Skeletal muscle satellite cell (primary cell): ENCODE measurements around the gene PRKN.

Source experiments
- H3K27me3 ChIP-seq: 2 replicates; pipeline ENCODE4 v1.7.0; 2013; ENCODE audit warnings: low read length; ENCODE audit not compliant: control insufficient read depth, insufficient read depth
- H3K36me3 ChIP-seq: 2 replicates; pipeline ENCODE4 v1.7.0; 2013; ENCODE audit warnings: mild to moderate bottlenecking, control low read depth, low read length; ENCODE audit not compliant: insufficient read depth
- H3K4me1 ChIP-seq: 2 replicates; pipeline ENCODE4 v1.7.0; 2013; ENCODE audit warnings: low read length; ENCODE audit not compliant: control insufficient read depth, insufficient read depth
- H3K4me2 ChIP-seq: 2 replicates; pipeline ENCODE4 v1.7.0; 2013; ENCODE audit warnings: mild to moderate bottlenecking, low read length
- H3K4me3 ChIP-seq: 2 replicates; pipeline ENCODE4 v1.7.0; 2013; ENCODE audit warnings: low read length
- H3K9ac ChIP-seq: 2 replicates; pipeline ENCODE4 v1.7.0; 2013; ENCODE audit warnings: mild to moderate bottlenecking, low read depth, low read length, moderate library complexity
- H3K9me3 ChIP-seq: replicated peaks from 2 replicates; pipeline ENCODE4 v1.7.0; 2013; ENCODE audit warnings: mild to moderate bottlenecking, control low read depth, low read length

Gene PRKN

DNA sequence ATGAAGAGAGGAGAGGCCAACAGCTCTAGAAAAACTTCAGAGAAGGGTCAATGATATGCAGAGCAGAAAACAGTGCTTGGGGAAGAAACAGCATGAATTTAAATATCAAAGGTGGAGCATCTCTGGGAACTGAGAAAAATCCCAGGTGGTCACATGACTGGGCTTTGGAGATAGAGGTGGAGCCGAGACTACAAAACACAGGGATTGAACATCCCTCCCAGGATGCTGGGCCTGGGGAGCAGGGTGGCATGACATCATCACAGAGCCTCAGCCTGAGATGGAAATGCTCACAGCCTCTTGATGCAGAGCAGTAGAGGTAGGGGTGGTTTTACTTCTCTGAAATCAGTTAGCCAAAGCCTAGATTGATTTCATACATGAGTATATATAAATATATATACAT lies 529.5 kb downstream of the PRKN start:
- H3K9me3 ChIP-seq, result no peaks in the 10 kb centered on the region
- no peak overlapping the region for H3K9ac ChIP-seq
- H3K4me3 ChIP-seq, result no peak overlapping the region
- no peaks in the 10 kb centered on the region for H3K36me3 ChIP-seq
- no peaks in the 10 kb centered on the region for H3K27me3 ChIP-seq
- H3K4me2 ChIP-seq, result no peak overlapping the region
- no peaks in the 10 kb centered on the region for H3K4me1 ChIP-seq

DNA sequence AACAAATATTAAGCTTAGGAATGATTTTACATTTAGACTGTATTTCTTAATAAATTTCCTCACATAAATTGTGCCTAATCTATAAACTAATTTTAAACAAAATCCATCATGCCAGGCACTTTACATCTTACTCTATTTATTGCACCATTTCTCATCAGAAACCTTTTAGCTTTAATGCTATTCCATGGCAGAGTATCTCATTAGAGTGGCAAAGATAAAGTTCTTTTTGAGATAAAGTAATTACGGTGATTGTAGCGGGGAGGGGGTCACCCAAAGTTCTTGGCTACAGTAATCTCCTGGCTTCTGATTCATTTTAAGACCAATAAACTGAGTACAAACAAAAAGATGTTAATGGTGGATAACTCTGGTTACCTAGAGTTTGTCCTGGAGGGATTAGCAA lies 532.1 kb downstream of the PRKN start:
- no peaks in the 10 kb centered on the region for H3K27me3 ChIP-seq
- H3K4me3 ChIP-seq, result no peak overlapping the region
- H3K36me3 ChIP-seq, result no peaks in the 10 kb centered on the region
- no peak overlapping the region for H3K9ac ChIP-seq
- H3K4me2 ChIP-seq, result no peak overlapping the region
- no peaks in the 10 kb centered on the region for H3K4me1 ChIP-seq
- no peaks in the 10 kb centered on the region for H3K9me3 ChIP-seq

DNA sequence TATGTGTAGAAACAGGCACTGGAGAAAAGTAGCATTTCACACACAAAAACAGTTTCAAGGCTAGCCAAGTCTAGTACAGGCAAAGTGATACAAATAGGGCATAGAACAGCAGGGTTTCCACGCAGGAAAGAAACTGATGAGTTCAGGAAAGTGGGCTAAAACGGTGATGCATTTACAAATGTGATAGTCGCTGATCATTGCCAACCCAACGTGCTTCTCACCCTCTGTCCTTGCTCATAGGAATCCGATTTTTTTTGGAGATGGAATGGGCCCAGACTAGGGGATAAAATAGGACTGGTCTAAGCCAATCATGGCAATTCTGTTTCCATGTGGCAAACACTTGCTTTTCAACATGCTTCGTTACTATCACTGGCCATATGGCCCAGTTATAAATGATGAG lies 536.6 kb downstream of the PRKN start:
- H3K4me1 ChIP-seq, result no peaks in the 10 kb centered on the region
- no peaks in the 10 kb centered on the region for H3K9me3 ChIP-seq
- H3K4me3 ChIP-seq, result no peak overlapping the region
- no peak overlapping the region for H3K4me2 ChIP-seq
- H3K27me3 ChIP-seq, result no peaks in the 10 kb centered on the region
- no peaks in the 10 kb centered on the region for H3K36me3 ChIP-seq
- H3K9ac ChIP-seq, result no peak overlapping the region

DNA sequence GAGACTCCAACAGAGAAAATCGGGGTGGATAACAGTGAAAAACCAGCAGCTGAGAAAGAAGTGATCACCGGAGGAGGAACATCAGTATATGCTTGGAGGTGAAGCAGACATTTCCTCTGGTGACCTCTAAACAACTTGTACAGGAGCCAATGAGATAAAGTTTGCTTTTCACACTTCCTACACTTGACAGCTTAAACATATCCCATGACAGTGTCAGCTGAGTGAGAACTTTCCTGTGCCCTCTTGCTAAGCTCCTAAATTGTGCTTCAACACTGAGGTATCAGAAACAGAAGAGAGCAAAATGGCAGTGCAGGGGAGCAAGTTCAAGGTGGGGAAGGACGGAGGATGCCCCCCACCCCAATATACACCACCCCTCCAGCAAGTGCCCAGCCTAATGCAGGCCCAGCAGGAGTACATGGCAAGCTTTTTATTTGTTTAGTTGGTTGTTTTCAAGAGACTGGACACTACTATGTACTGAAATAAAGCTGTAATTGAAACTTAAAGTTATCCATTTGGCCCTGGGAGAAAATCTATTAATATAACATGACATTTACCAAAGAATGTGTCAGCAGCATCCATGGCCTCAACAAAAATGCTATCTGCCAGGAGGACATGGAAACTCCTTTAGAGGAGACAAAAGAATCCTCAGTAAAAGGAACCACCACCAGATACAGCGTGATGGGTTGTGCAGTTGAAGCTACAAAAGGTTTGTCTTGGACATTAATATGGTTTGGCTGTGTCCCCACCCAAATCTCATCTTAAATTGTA lies 540.2 kb downstream of the PRKN start:
- Histone ChIP-seq H3K36me3 (no peaks in the 10 kb centered on the region), H3K9me3 (no peaks in the 10 kb centered on the region), H3K4me3 (no peak overlapping the region), H3K27me3 (no peaks in the 10 kb centered on the region), H3K9ac (no peak overlapping the region), H3K4me1 (no peaks in the 10 kb centered on the region), H3K4me2 (no peak overlapping the region)

DNA sequence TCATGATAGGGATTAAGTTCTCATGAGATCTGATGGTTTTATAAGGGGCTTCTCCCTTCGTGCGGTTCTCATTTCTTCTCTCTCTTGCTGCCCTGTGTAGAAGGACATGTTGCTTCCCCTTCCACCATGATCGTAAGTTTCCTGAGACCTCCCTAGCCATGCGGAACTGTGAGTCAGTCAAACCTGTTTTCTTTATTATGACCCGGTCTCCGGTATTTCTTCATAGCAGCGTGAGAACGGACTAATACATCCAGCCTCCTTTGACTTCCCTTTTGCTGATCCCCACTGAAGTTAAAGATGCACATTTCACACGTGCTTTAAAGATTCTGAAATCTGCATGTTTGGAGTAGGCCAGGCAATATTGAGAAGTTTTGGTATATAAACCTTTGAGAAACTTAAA lies 543.1 kb downstream of the PRKN start:
- no peak overlapping the region for H3K4me3 ChIP-seq
- no peaks in the 10 kb centered on the region for H3K36me3 ChIP-seq
- H3K9ac ChIP-seq, result no peak overlapping the region
- H3K4me1 ChIP-seq, result peaks cover 9% of the 10 kb centered on the region
- H3K4me2 ChIP-seq, result no peak overlapping the region
- no peaks in the 10 kb centered on the region for H3K27me3 ChIP-seq
- no peaks in the 10 kb centered on the region for H3K9me3 ChIP-seq

DNA sequence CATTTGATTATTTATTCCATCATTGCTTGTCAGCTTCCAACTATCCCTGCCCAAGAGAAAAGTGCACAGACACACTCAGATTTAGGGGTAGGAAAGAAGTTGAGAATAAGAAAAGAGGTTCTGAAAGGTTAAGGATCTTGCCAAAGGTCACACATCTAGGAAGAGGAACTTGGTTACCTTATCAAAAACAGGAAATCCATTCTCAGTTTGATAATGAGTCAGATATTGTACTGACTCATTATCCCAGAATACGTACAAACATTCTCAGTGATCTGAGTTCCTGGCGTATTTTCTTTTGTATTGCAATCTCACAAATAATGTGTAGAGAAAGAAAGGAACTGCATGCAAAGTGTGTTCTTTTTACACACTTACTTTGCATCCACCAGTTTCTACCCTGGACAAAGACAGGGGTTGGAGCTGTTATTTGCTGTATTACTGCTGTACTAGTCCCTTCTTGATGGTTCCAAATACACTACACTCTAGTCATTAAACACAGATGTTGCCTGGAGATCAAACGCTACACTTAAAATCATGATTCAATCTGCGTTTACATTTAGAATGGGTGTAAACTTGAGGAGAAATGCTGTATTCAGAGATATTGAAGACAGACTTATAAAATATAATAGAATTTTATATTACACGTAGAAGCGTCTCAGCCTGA lies 545.7 kb downstream of the PRKN start:
- H3K4me1 ChIP-seq, result peaks cover 9% of the 10 kb centered on the region
- no peaks in the 10 kb centered on the region for H3K36me3 ChIP-seq
- H3K4me2 ChIP-seq, result no peak overlapping the region
- H3K9ac ChIP-seq, result no peak overlapping the region
- H3K27me3 ChIP-seq, result no peaks in the 10 kb centered on the region
- no peaks in the 10 kb centered on the region for H3K9me3 ChIP-seq
- no peak overlapping the region for H3K4me3 ChIP-seq

DNA sequence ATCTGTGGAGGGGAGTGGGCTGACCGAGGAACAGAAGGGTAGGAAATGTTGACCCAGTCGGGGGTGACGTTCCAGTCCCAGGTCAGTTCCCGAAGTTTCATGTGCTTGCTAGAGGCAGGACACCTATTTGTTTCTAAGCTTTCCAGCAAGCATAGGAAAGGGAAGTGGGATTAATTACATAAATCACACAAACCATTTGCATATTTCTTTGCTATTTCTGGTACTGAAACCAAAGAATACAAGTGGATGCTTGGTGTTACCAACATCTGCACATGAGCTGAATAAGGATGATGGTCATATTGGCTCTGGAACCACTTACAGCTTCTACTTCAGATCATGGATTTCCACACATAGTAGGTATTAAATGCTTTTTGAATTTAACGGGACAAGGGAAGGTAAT lies 546.5 kb downstream of the PRKN start:
- no peaks in the 10 kb centered on the region for H3K36me3 ChIP-seq
- H3K27me3 ChIP-seq, result no peaks in the 10 kb centered on the region
- no peak overlapping the region for H3K4me2 ChIP-seq
- peaks cover 9% of the 10 kb centered on the region for H3K4me1 ChIP-seq
- H3K9ac ChIP-seq, result no peak overlapping the region
- no peak overlapping the region for H3K4me3 ChIP-seq
- no peaks in the 10 kb centered on the region for H3K9me3 ChIP-seq

DNA sequence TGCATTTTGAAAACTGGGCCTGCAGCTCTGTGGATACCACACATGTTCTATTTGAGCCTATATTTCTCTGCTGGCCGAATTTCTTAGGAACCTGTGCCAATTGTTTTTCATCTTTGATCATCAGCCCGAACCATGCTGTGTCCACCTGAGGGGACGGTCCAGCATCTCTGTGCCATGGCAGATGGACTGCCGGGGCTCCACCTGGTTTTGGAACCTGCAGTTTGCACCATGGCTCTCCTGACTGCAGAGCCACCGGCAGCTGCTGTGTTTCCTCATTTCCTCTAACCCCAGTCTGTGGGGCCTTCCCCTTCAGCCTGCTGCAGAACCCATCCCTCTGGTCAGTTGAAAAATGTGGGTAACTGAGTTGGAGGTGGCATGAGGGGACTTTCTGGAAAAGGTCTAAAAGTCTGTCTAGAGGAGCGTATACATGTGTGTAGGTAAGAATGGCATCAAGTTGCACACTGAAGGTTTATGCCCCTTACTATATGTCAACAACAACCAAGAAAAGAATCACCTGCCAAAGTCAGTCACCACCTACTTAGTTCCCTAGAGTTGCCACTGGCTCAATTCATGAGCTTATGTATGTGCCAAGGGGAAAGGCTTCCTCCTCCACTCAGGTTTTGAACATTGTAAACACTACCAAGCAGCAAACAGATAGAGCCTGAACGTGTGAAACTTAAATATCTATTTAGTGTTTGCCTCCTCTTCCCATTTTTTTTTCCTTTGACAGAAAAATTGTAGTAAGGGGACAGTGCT lies 548.2 kb downstream of the PRKN start:
- H3K4me2 ChIP-seq, result no peak overlapping the region
- no peak overlapping the region for H3K4me3 ChIP-seq
- no peak overlapping the region for H3K9ac ChIP-seq
- H3K36me3 ChIP-seq, result no peaks in the 10 kb centered on the region
- H3K4me1 ChIP-seq, result peaks cover 9% of the 10 kb centered on the region
- H3K9me3 ChIP-seq, result no peaks in the 10 kb centered on the region
- no peaks in the 10 kb centered on the region for H3K27me3 ChIP-seq

DNA sequence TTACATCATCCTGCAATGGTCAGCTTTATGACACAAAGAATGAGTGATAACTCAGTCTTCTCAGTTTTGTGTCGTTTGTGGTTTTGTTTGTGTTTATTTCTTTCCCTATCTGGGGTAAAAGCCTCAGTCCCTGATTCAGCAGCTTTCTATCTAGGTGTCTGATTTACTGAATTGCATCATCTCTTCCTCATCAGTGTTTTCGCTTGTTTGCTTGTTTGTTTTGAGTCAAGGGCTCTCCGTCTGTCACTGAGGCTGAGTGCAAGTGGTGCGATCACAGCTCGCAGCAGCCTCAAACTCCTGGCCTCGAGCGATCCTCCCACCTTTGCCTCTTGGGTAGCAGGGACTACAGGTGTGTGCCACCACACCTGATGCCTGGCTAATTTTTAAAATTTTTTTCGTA lies 548.9 kb downstream of the PRKN start:
- H3K27me3 ChIP-seq, result no peaks in the 10 kb centered on the region
- H3K4me1 ChIP-seq, result peaks cover 9% of the 10 kb centered on the region
- H3K9ac ChIP-seq, result no peak overlapping the region
- no peaks in the 10 kb centered on the region for H3K9me3 ChIP-seq
- no peak overlapping the region for H3K4me2 ChIP-seq
- no peak overlapping the region for H3K4me3 ChIP-seq
- H3K36me3 ChIP-seq, result no peaks in the 10 kb centered on the region

DNA sequence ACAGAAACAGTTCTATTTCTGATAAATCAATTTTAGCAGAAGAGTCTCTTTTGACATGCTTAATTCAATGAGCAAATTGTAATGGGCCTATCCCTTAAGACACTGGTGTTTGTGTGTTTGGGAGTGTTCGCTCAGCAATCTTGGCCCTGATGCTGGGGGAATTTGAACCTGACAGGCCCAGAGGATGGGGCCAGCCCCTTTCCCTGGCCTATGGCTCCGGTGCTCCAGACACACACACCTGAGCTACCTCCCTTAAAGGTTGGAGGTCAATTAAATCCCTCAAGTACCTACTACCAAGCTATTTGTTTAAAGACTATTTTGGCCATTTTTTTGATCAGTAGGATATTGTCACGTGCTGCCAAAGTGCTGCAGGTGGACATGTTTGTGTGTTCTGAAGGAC lies 549.3 kb downstream of the PRKN start:
- no peak overlapping the region for H3K4me2 ChIP-seq
- H3K9ac ChIP-seq, result no peak overlapping the region
- H3K9me3 ChIP-seq, result no peaks in the 10 kb centered on the region
- H3K4me3 ChIP-seq, result no peak overlapping the region
- H3K27me3 ChIP-seq, result no peaks in the 10 kb centered on the region
- peaks cover 9% of the 10 kb centered on the region for H3K4me1 ChIP-seq
- H3K36me3 ChIP-seq, result no peaks in the 10 kb centered on the region

DNA sequence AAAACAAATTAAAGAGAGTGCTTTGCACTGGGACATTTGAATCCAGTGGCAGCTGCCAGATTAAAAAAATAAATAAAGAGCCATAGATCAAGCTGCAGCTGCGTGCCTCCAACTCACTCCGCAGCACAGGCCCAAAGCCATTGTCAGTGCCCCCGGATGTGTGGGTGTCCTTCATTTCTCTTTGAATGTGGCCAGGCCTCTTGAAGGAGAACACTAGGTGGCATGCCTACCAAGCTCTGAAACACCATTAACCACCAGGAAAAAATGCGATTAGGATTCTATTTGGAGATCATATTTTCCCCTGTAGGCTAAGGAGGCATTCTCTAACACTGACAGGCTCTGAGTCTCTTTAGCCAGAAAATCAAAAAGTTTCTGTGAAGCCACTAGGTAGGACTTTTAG lies 549.8 kb downstream of the PRKN start:
- H3K4me3 ChIP-seq, result no peak overlapping the region
- no peak overlapping the region for H3K9ac ChIP-seq
- H3K9me3 ChIP-seq, result no peaks in the 10 kb centered on the region
- H3K36me3 ChIP-seq, result no peaks in the 10 kb centered on the region
- H3K4me2 ChIP-seq, result no peak overlapping the region
- peaks cover 9% of the 10 kb centered on the region for H3K4me1 ChIP-seq
- no peaks in the 10 kb centered on the region for H3K27me3 ChIP-seq
